K562 (cell line): ENCODE measurements around the gene SLC6A16. TPM values are rescaled to one million over a fixed set of nuclear protein-coding genes. Genes with fewer than 3 reads are reported as not detected.

Experiments used
- ATAC-seq: fragments of 200-7000 bp; cut with Tn5 transposase; 3 replicates; pipeline ENCODE4 v1.9.1; 2020; ENCODE audit warnings: moderate library complexity
- BruUV-seq: library from RNA; stranded (reverse); fragments of 400-500 nt; replicated peaks from 2 replicates; lab custom pipeline; 2021; lab: Mats Ljungman, UMichigan
- CTCF ChIA-PET: fragments of 300-600 bp; formaldehyde crosslinking; extraction: SDS; loops from one replicate; lab custom pipeline; 2021; ENCODE audit warnings: low intra/inter-chr PET ratio; lab: Yijun Ruan, JAX
- POLR2A ChIA-PET: fragments of 300-600, 350-650 bp; sonication (Branson Sonifier 250); formaldehyde crosslinking; extraction: SDS; loops from one replicate; lab custom pipeline; 2021; ENCODE audit warnings: antibody characterized with exemption, inconsistent platforms; lab: Yijun Ruan, JAX
- DNase-seq, 4 experiments: peaks; one replicate each; pipeline versions ENCODE4 v3.0.0 to v3.0.0-alpha.2; 2011 to 2018; ENCODE audit warnings: low spot score in 3 of 4, mixed read lengths in 3 of 4; ENCODE audit errors: extremely low read depth in 1 of 4
- FAIRE-seq: peaks from 2 replicates; lab custom pipeline; 2011; peaks lifted over from hg19 to GRCh38; lab: Jason Lieb, UNC
- H2AFZ ChIP-seq: 2 replicates; pipeline ENCODE4 v1.6.0; 2011; ENCODE audit warnings: low read depth, low read length, control low read depth, inconsistent platforms
- H3K27ac ChIP-seq: fragments of 200-600 bp; 3 replicates; pipeline ENCODE4 v1.8.0; 2011; ENCODE audit warnings: low read depth, mild to moderate bottlenecking, control low read depth, inconsistent platforms, low read length, moderate library complexity, mixed read lengths; ENCODE audit errors: extremely low read depth
- H3K27me3 ChIP-seq, 2 experiments: fragments of 300-600 bp in 1 of 2; 2 replicates in 1 of 2; 3 replicates in 1 of 2; pipeline versions ENCODE4 v1.6.0 to v1.8.0; 2011; ENCODE audit warnings: inconsistent platforms in 2 of 2, low read length in 2 of 2, mild to moderate bottlenecking in 1 of 2, mixed read lengths in 1 of 2, moderate library complexity in 1 of 2; ENCODE audit not compliant: control insufficient read depth in 2 of 2, insufficient read depth in 2 of 2
- H3K36me3 ChIP-seq: fragments of 300-600 bp; 3 replicates; pipeline ENCODE4 v1.8.0; 2011; ENCODE audit warnings: mild to moderate bottlenecking, low read length, inconsistent platforms; ENCODE audit not compliant: control insufficient read depth, insufficient read depth
- H3K4me1 ChIP-seq, 2 experiments: fragments of 200-600 bp in 1 of 2; replicated peaks in 1 of 2; 2 replicates in 1 of 2; 3 replicates in 1 of 2; pipeline versions ENCODE4 v1.5.1 to v1.8.0; 2011; ENCODE audit warnings: inconsistent platforms in 2 of 2, low read length in 2 of 2, mild to moderate bottlenecking in 1 of 2, mixed read lengths in 1 of 2, moderate library complexity in 1 of 2; ENCODE audit not compliant: control insufficient read depth in 2 of 2, insufficient read depth in 2 of 2
- H3K4me2 ChIP-seq: 2 replicates; pipeline ENCODE4 v1.6.1; 2011; ENCODE audit warnings: low read length, control low read depth, inconsistent platforms, mixed read lengths; ENCODE audit not compliant: insufficient read depth
- H3K4me3 ChIP-seq: fragments of 200-600 bp; sonication (generic), shearing (Covaris generic); 2 replicates; pipeline ENCODE4 v1.5.1; 2016; ENCODE audit warnings: control low read depth, inconsistent platforms
- H3K79me2 ChIP-seq: fragments of 200-600 bp; 3 replicates; pipeline ENCODE4 v1.8.0; 2011; ENCODE audit warnings: low read length, inconsistent platforms; ENCODE audit not compliant: control insufficient read depth, insufficient read depth
- H3K9ac ChIP-seq, 2 experiments: 2 replicates each; pipeline versions ENCODE4 v1.6.0 to v1.6.1; 2011; ENCODE audit warnings: low read depth in 2 of 2, low read length in 2 of 2, control low read depth in 1 of 2, inconsistent platforms in 1 of 2, mild to moderate bottlenecking in 1 of 2, mixed read lengths in 1 of 2; ENCODE audit not compliant: insufficient read depth in 1 of 2
- H3K9me1 ChIP-seq: one replicate; pipeline ENCODE4 v1.6.0; 2011; ENCODE audit warnings: inconsistent platforms, mild to moderate bottlenecking, low read length, moderate library complexity; ENCODE audit not compliant: control insufficient read depth, insufficient read depth
- H3K9me3 ChIP-seq: replicated peaks from 2 replicates; pipeline ENCODE4 v1.5.1; 2011; ENCODE audit warnings: low read depth, low read length, inconsistent platforms; ENCODE audit not compliant: control insufficient read depth, insufficient read depth
- H4K20me1 ChIP-seq: replicated peaks from 2 replicates; pipeline ENCODE4 v1.6.1; 2011; ENCODE audit warnings: low read length, inconsistent platforms, mixed read lengths; ENCODE audit not compliant: control insufficient read depth, insufficient read depth
- ADNP ChIP-seq: fragments of 200-800 bp; sonication (Bioruptor generic); IDR thresholded peaks from 2 replicates; pipeline ENCODE4 v1.6.1; 2016; ENCODE audit warnings: missing genetic modification characterization, missing compliant biosample characterization
- ARNT ChIP-seq, 2 experiments: fragments of 450-650 bp; IDR thresholded peaks; 2 replicates each; pipeline ENCODE4 v1.6.1; 2016; ENCODE audit warnings: mild to moderate bottlenecking in 1 of 2
- ASH1L ChIP-seq: fragments of 450-650 bp; IDR thresholded peaks from 2 replicates; pipeline ENCODE4 v1.6.1; 2018; ENCODE audit warnings: borderline replicate concordance, mild to moderate bottlenecking, low read depth; ENCODE audit not compliant: partially characterized antibody
- BCOR ChIP-seq: fragments of 450-650 bp; IDR thresholded peaks from 2 replicates; pipeline ENCODE4 v1.6.1; 2016
- KDM1A ChIP-seq, 2 experiments: fragments of 450-650 bp; IDR thresholded peaks; 2 replicates each; pipeline ENCODE4 v1.6.1; 2016; ENCODE audit warnings: mild to moderate bottlenecking in 2 of 2
- MED1 ChIP-seq: sonication (generic); formaldehyde crosslinking; IDR thresholded peaks from 2 replicates; pipeline ENCODE4 v1.8.1; 2023; ENCODE audit warnings: missing genetic modification reagents, borderline replicate concordance
- PHF20 ChIP-seq: fragments of 450-650 bp; IDR thresholded peaks from 2 replicates; pipeline ENCODE4 v1.6.1; 2018; ENCODE audit not compliant: partially characterized antibody
- PRPF4 ChIP-seq: fragments of 200-400 bp; formaldehyde crosslinking; IDR thresholded peaks from one replicate; pipeline ENCODE4 v1.6.1; 2017; ENCODE audit warnings: low read length, low read depth, mild to moderate bottlenecking; ENCODE audit not compliant: insufficient read depth, poor library complexity, severe bottlenecking
- RBM25 ChIP-seq: fragments of 200-400 bp; formaldehyde crosslinking; IDR thresholded peaks from 2 replicates; pipeline ENCODE4 v1.6.1; 2018; ENCODE audit warnings: low read length, low read depth, moderate library complexity; ENCODE audit not compliant: severe bottlenecking
- RCOR1 ChIP-seq, 2 experiments: IDR thresholded peaks; 2 replicates each; pipeline ENCODE4 v1.6.1; 2012; ENCODE audit warnings: low read depth in 2 of 2, low read length in 2 of 2, borderline replicate concordance in 1 of 2, improper control_type of control experiment in 1 of 2
- SP1 ChIP-seq: sonication (generic); formaldehyde crosslinking; IDR thresholded peaks from 2 replicates; pipeline ENCODE4 v1.8.1; 2022; ENCODE audit warnings: mild to moderate bottlenecking, missing genetic modification reagents
- STAT5B ChIP-seq: fragments of 250-450 bp; sonication (Bioruptor Pico); IDR thresholded peaks from 2 replicates; pipeline ENCODE4 v1.8.0; 2021; ENCODE audit warnings: mild to moderate bottlenecking, inconsistent platforms
- TARDBP ChIP-seq: fragments of 450-650 bp; IDR thresholded peaks from 2 replicates; pipeline ENCODE4 v1.6.1; 2016
- TCF3 ChIP-seq: sonication (generic); formaldehyde crosslinking; IDR thresholded peaks from 2 replicates; pipeline ENCODE4 v1.4.0; 2020; ENCODE audit warnings: mild to moderate bottlenecking, missing genetic modification reagents
- U2AF1 ChIP-seq: fragments of 200-400 bp; formaldehyde crosslinking; optimal IDR thresholded peaks from 2 replicates; pipeline ENCODE3; 2017; ENCODE audit warnings: mild to moderate bottlenecking, low read depth, low read length, moderate library complexity
- ZFP1 ChIP-seq: fragments of 450-650 bp; formaldehyde crosslinking; IDR thresholded peaks from 2 replicates; pipeline ENCODE4 v1.4.0; 2020; ENCODE audit warnings: mild to moderate bottlenecking, mixed read lengths
- ZNF165 ChIP-seq: fragments of 250-450 bp; sonication (Bioruptor Pico); IDR thresholded peaks from 2 replicates; pipeline ENCODE4 v1.4.0; 2020; ENCODE audit warnings: borderline replicate concordance
- ZNF699 ChIP-seq: fragments of 250-450 bp; sonication (Bioruptor Pico); IDR thresholded peaks from 2 replicates; pipeline ENCODE4 v1.8.0; 2021; ENCODE audit warnings: mild to moderate bottlenecking, moderate library complexity; ENCODE audit not compliant: insufficient replicate concordance
- ZNF785 ChIP-seq: fragments of 250-450 bp; sonication (Bioruptor Pico); IDR thresholded peaks from 2 replicates; pipeline ENCODE4 v1.4.0; 2020; ENCODE audit warnings: mild to moderate bottlenecking
- in situ Hi-C: fragments of 300-500 bp; cut with MboI; formaldehyde crosslinking; loops from 4 replicates; pipeline ENCODE4 v1.15.0; 2018; ENCODE audit warnings: inconsistent platforms, mixed read lengths
- intact Hi-C: fragments of 100-400 bp; cut with micrococcal nuclease; formaldehyde crosslinking; loops from 2 replicates; pipeline ENCODE4 v1.14.2; 2022
- polyA plus RNA-seq, 8 experiments: library from polyadenylated mRNA; depleted of rRNA in 4 of 8; stranded (reverse) in 5 of 8; unstranded in 3 of 8; fragments of >200 nt; fragmentation: Nextera tagmentation in 2 of 8; fragmentation: Illumina TruSeq in 1 of 8; extraction: Ambion mirVana in 2 of 8; extraction: Trizol in 1 of 8; gene quantifications; 2 replicates each; pipeline versions ENCODE4 v1.2.1 to v1.2.3, GENCODE V29; 2011 to 2014; ENCODE audit warnings: inconsistent platforms in 1 of 8, missing spikeins in 1 of 8
- total RNA-seq, 7 experiments: library from RNA; depleted of rRNA in 6 of 7; stranded (reverse); fragments of >200 nt in 6 of 7; fragmentation: Illumina TruSeq in 2 of 7; extraction: Trizol in 2 of 7; gene quantifications; 2 replicates each; pipeline versions ENCODE4 v1.2.1 to v1.2.3, GENCODE V29; 2011 to 2021; ENCODE audit warnings: low replicate concordance in 1 of 7
- TF ChIP-seq, protein P1 (sequence below): fragments of 250-450 bp; sonication (Bioruptor Pico); IDR thresholded peaks from 2 replicates; pipeline ENCODE4 v1.8.0; 2022; ENCODE audit warnings: moderate library complexity, mild to moderate bottlenecking, inconsistent platforms
- TF ChIP-seq, protein P2 (sequence below): sonication (generic); formaldehyde crosslinking; IDR thresholded peaks from 2 replicates; pipeline ENCODE4 v1.8.0; 2022; ENCODE audit warnings: mild to moderate bottlenecking, missing genetic modification reagents, borderline replicate concordance
- TF ChIP-seq, protein P3 (sequence below): fragments of 250-450 bp; sonication (Bioruptor Pico); IDR thresholded peaks from 2 replicates; pipeline ENCODE4 v1.5.1; 2021; ENCODE audit warnings: mild to moderate bottlenecking

Gene SLC6A16
- total and polyA plus RNA-seq, 9 of the 15 experiments (the other 6 are each of a cell fraction or from before 2014, with no cell fraction given) = 0.05 to 0.95 (median 0.36) TPM

DNA sequence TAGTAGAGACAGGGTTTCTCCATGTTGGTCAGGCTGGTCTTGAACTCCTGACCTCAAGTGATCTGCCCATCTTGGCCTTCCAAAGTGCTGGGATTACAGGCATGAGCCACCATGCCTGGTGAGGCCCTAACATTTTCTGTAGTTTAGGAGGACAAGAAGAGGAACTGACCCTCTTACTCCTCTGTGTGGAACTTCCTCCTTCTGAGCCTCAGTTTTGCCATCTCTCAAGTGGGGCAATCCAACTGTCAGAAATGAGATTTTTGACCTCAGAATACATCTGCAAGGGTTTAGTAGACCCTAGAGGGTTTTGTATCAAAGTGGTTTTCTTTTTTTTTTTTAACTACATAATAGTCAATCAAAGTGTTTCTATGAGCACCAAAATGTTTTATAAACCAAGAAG is 41.1 kb upstream of the SLC6A16 start:
- Histone ChIP-seq H2AFZ (no peak overlapping the region), H3K4me2 (no peak overlapping the region), H3K9me1 (no peaks in the 10 kb centered on the region), H3K79me2 (peaks cover 6% of the 10 kb centered on the region; the same call in 1 of the 3 replicates), H4K20me1 (no peaks in the 10 kb centered on the region), H3K27ac (no peak overlapping the region), H3K4me1 (peaks cover 11 to 42% of the 10 kb centered on the region in 2 experiments), H3K36me3 (no peaks in the 10 kb centered on the region), H3K9ac (no peak overlapping the region), H3K27me3 (no peaks in the 10 kb centered on the region), H3K9me3 (peaks cover 7% of the 10 kb centered on the region; the same call in 1 of the 2 replicates), H3K4me3 (no peak overlapping the region)
- intact Hi-C loops (no loop called here), in situ Hi-C loops (no loop called here)
- ChIA-PET POLR2A (no interaction called here), CTCF (no interaction called here)
- DNase-seq (no peak), ATAC-seq (no peak), FAIRE-seq (no peak)
- BruUV-seq = no TSS peak
- TF ChIP-seq TCF3 (CRISPR knock-in tag) (no peak), BCOR (peak; percentile 97), RBM25 (peak; percentile 78), ASH1L (no peak), RCOR1 (IDR thresholded peaks at IDR 0.05; ENCODE audit: borderline replicate concordance in 1 of 2, low read depth in 2 of 2, low read length in 2 of 2) (0 out of 4 replicates have a peak, but pooled peaks of 1 of the 2 experiments have one; percentile 16), KDM1A (IDR thresholded peaks at IDR 0.05) (peak; percentile 72 to 73; a peak in 3 of 4 replicates), ZNF785 (no peak), STAT5B (no peak), ZFP1 (CRISPR knock-in tag) (no peak), ZNF165 (no peak), ZNF699 (CRISPR knock-in tag) (no peak), U2AF1 (no peak), SP1 (CRISPR knock-in tag) (no peak), PRPF4 (no peak), ARNT (IDR thresholded peaks at IDR 0.05) (no peak), ADNP (tag) (peak; percentile 84), TARDBP (no peak), MED1 (CRISPR knock-in tag) (no peak), PHF20 (peak; percentile 49)
- TF ChIP-seq, protein P1, sequence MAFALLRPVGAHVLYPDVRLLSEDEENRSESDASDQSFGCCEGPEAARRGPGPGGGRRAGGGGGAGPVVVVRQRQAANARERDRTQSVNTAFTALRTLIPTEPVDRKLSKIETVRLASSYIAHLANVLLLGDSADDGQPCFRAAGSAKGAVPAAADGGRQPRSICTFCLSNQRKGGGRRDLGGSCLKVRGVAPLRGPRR = no peak
- TF ChIP-seq, protein P2, sequence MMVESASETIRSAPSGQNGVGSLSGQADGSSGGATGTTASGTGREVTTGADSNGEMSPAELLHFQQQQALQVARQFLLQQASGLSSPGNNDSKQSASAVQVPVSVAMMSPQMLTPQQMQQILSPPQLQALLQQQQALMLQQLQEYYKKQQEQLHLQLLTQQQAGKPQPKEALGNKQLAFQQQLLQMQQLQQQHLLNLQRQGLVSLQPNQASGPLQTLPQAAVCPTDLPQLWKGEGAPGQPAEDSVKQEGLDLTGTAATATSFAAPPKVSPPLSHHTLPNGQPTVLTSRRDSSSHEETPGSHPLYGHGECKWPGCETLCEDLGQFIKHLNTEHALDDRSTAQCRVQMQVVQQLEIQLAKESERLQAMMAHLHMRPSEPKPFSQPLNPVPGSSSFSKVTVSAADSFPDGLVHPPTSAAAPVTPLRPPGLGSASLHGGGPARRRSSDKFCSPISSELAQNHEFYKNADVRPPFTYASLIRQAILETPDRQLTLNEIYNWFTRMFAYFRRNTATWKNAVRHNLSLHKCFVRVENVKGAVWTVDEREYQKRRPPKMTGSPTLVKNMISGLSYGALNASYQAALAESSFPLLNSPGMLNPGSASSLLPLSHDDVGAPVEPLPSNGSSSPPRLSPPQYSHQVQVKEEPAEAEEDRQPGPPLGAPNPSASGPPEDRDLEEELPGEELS (CRISPR knock-in tag) = no peak
- TF ChIP-seq, protein P3, sequence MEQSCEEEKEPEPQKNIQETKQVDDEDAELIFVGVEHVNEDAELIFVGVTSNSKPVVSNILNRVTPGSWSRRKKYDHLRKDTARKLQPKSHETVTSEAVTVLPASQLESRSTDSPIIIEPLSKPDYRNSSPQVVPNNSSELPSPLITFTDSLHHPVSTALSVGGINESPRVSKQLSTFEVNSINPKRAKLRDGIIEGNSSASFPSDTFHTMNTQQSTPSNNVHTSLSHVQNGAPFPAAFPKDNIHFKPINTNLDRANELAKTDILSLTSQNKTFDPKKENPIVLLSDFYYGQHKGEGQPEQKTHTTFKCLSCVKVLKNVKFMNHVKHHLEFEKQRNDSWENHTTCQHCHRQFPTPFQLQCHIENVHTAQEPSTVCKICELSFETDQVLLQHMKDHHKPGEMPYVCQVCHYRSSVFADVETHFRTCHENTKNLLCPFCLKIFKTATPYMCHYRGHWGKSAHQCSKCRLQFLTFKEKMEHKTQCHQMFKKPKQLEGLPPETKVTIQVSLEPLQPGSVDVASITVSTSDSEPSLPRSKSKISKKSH = no peak
